HepG2 (cell line): Measurements from ENCODE around the gene RGS2. TPM values are rescaled to one million over a fixed set of nuclear protein-coding genes. Genes with fewer than 3 reads are reported as not detected.

ENCODE experiments used
- ATAC-seq: fragments of 200-7000 bp; cut with Tn5 transposase; 3 replicates; pipeline ENCODE4 v1.9.1; 2020; ENCODE audit warnings: mild to moderate bottlenecking, moderate library complexity
- BruUV-seq: library from RNA; stranded (reverse); fragments of 400-500 nt; replicated peaks from 2 replicates; lab custom pipeline; 2021; lab: Mats Ljungman, UMichigan
- CTCF ChIA-PET: fragments of 300-600 bp; formaldehyde crosslinking; extraction: SDS; loops from one replicate; lab custom pipeline; 2021; ENCODE audit warnings: low total read pairs, inconsistent platforms, low intra/inter-chr PET ratio; lab: Yijun Ruan, JAX
- POLR2A ChIA-PET: fragments of 350-600 bp; sonication (Branson Sonifier 250); formaldehyde crosslinking; loops from one replicate; lab custom pipeline; 2020; ENCODE audit warnings: antibody characterized with exemption, inconsistent platforms; lab: Yijun Ruan, JAX
- DNase-seq: peaks from one replicate; pipeline ENCODE4 v3.0.0-alpha.2; 2015; ENCODE audit warnings: low spot score
- FAIRE-seq: peaks from 3 replicates; lab custom pipeline; 2011; peaks lifted over from hg19 to GRCh38; lab: Jason Lieb, UNC
- H2AFZ ChIP-seq: one replicate; pipeline ENCODE4 v1.6.1; 2011; ENCODE audit warnings: low read length, inconsistent platforms
- H3K27ac ChIP-seq: fragments of 300-600 bp; 3 replicates; pipeline ENCODE4 v1.8.0; 2011; ENCODE audit warnings: mixed run types, mild to moderate bottlenecking, mixed read lengths, low read length, inconsistent platforms; ENCODE audit not compliant: insufficient read depth; ENCODE audit errors: extremely low read length
- H3K27me3 ChIP-seq, 2 experiments: fragments of 200-600 bp in 1 of 2; 2 replicates in 1 of 2; 3 replicates in 1 of 2; pipeline versions ENCODE4 v1.6.0 to v1.8.0; 2011; ENCODE audit warnings: low read length in 2 of 2, mild to moderate bottlenecking in 2 of 2, moderate library complexity in 2 of 2, inconsistent platforms in 1 of 2; ENCODE audit not compliant: insufficient read depth in 2 of 2, control insufficient read depth in 1 of 2
- H3K36me3 ChIP-seq, 2 experiments: fragments of 200-600 bp in 1 of 2; replicated peaks in 1 of 2; 2 replicates in 1 of 2; 3 replicates in 1 of 2; pipeline versions ENCODE4 v1.5.1 to v1.8.0; 2011; ENCODE audit warnings: low read length in 2 of 2, inconsistent platforms in 1 of 2; ENCODE audit not compliant: insufficient read depth in 2 of 2, control insufficient read depth in 1 of 2
- H3K4me1 ChIP-seq: 2 replicates; pipeline ENCODE4 v1.5.1; 2012; ENCODE audit warnings: low read length, inconsistent platforms; ENCODE audit not compliant: insufficient read depth
- H3K4me2 ChIP-seq: 2 replicates; pipeline ENCODE4 v1.6.0; 2011; ENCODE audit warnings: low read depth, low read length, inconsistent platforms
- H3K4me3 ChIP-seq, 3 experiments: fragments of 200-600 bp in 1 of 3; sonication (generic), shearing (Covaris generic) in 1 of 3; replicated peaks in 1 of 3; 2 replicates each; pipeline ENCODE4 v1.5.1; 2011 to 2016; ENCODE audit warnings: low read length in 3 of 3, inconsistent platforms in 2 of 3, low read depth in 2 of 3, mild to moderate bottlenecking in 2 of 3, control low read depth in 1 of 3, mixed read lengths in 1 of 3; ENCODE audit not compliant: insufficient read depth in 1 of 3
- H3K79me2 ChIP-seq: one replicate; pipeline ENCODE4 v1.6.1; 2011; ENCODE audit warnings: low read length, inconsistent platforms; ENCODE audit not compliant: insufficient read depth
- H3K9ac ChIP-seq: 2 replicates; pipeline ENCODE4 v1.6.0; 2011; ENCODE audit warnings: mild to moderate bottlenecking, low read depth, low read length, inconsistent platforms; ENCODE audit not compliant: insufficient read depth
- H3K9me3 ChIP-seq: 2 replicates; pipeline ENCODE4 v1.5.1; 2012; ENCODE audit warnings: mild to moderate bottlenecking, low read length
- H4K20me1 ChIP-seq: 2 replicates; pipeline ENCODE4 v1.6.0; 2011; ENCODE audit warnings: inconsistent platforms, mild to moderate bottlenecking, low read length, moderate library complexity; ENCODE audit not compliant: insufficient read depth
- ESRRA ChIP-seq: sonication (generic); formaldehyde crosslinking; IDR thresholded peaks from 2 replicates; pipeline ENCODE4 v1.5.1; 2020; ENCODE audit warnings: mild to moderate bottlenecking, low read depth, missing genetic modification reagents
- HNF1A ChIP-seq, 2 experiments: sonication (generic) in 1 of 2; formaldehyde crosslinking in 1 of 2; IDR thresholded peaks; 2 replicates each; pipeline versions ENCODE4 v1.4.0 to v1.6.1; 2016 to 2020; ENCODE audit warnings: borderline replicate concordance in 1 of 2, low read depth in 1 of 2, mild to moderate bottlenecking in 1 of 2, missing genetic modification reagents in 1 of 2
- TIGD3 ChIP-seq: sonication (generic); formaldehyde crosslinking; IDR thresholded peaks from 2 replicates; pipeline ENCODE4 v1.5.1; 2020; ENCODE audit warnings: mild to moderate bottlenecking, missing genetic modification reagents, borderline replicate concordance
- ZNF225 ChIP-seq: sonication (generic); formaldehyde crosslinking; IDR thresholded peaks from 2 replicates; pipeline ENCODE4 v1.4.0; 2020; ENCODE audit warnings: mild to moderate bottlenecking, missing genetic modification reagents
- ZNF251 ChIP-seq: sonication (generic); formaldehyde crosslinking; IDR thresholded peaks from 2 replicates; pipeline ENCODE4 v1.9.0; 2021; ENCODE audit warnings: mild to moderate bottlenecking, missing genetic modification reagents
- WGBS: methylation state at CpG from one replicate; pipeline ENCODE4 v1.1.6; 2017; ENCODE audit warnings: low lambda C conversion rate; 5-methylcytosine and 5-hydroxymethylcytosine counted together
- in situ Hi-C: cut with HindIII; loops from 2 replicates; pipeline ENCODE4 v1.10.0; 2017; ENCODE audit warnings: low pct_unique_long_range_greater_than_20kb; ENCODE audit not compliant: extremely low pct_ligation_motif_present
- intact Hi-C: fragments of 100-400 bp; cut with micrococcal nuclease; formaldehyde crosslinking; loops from one replicate; pipeline ENCODE4 v1.10.0; 2022; ENCODE audit not compliant: unreplicated experiment
- polyA plus RNA-seq, 8 experiments: library from polyadenylated mRNA; depleted of rRNA in 3 of 8; stranded (reverse) in 7 of 8; unstranded in 1 of 8; fragments of >200 nt; fragmentation: Illumina TruSeq in 4 of 8; extraction: Trizol in 4 of 8; gene quantifications; 2 replicates each; pipeline versions ENCODE4 v1.2.1 to v1.2.3, GENCODE V29; 2011 to 2016; ENCODE audit warnings: low read depth in 4 of 8, missing spikeins in 1 of 8, mixed read lengths in 1 of 8; ENCODE audit not compliant: insufficient read depth in 1 of 8
- total RNA-seq, 5 experiments: library from RNA; depleted of rRNA; stranded (reverse); fragments of >200 nt; fragmentation: Illumina TruSeq; extraction: Trizol; gene quantifications; 2 replicates each; pipeline ENCODE4 v1.2.3, GENCODE V29; 2016; ENCODE audit warnings: low read depth in 1 of 5

RGS2 gene
- total and polyA plus RNA-seq, 2 of the 13 experiments (the other 11 are each of a cell fraction or from before 2014, with no cell fraction given): 0.64 to 1.4 TPM

- TF ChIP-seq TIGD3 (CRISPR knock-in tag): no peak
- TF ChIP-seq, all 625 proteins: peak for 0
These were observed 45.6 kb upstream of the RGS2 start (continued) for GRCh38 chr1:192763243-192763642.

- peaks cover 19% of the 10 kb centered on the region for H3K4me1 ChIP-seq
- H3K9ac ChIP-seq: no peak overlapping the region
- DNase-seq (no peak), FAIRE-seq (no peak), ATAC-seq (no peak)
- in situ Hi-C loops: loop anchor here (25.0 kb wide), 1 partner anchor 276 kb away; no protein-coding TSS in a partner anchor
- H3K79me2 ChIP-seq: no peaks in the 10 kb centered on the region
- H3K4me2 ChIP-seq: no peak overlapping the region
- no peaks in the 10 kb centered on the region for H4K20me1 ChIP-seq
- no peak overlapping the region for H3K27ac ChIP-seq
- H3K4me3 ChIP-seq: no peak overlapping the region
- ChIA-PET POLR2A (no interaction called here), CTCF (no interaction called here)
- no TSS peak for BruUV-seq
- no peaks in the 10 kb centered on the region for H3K9me3 ChIP-seq
- H2AFZ ChIP-seq: no peak overlapping the region
- WGBS: 7% methylated on average over 1 of the region's 1 CpG
- intact Hi-C loops: no loop called here
- H3K36me3 ChIP-seq: no peaks in the 10 kb centered on the region
- H3K27me3 ChIP-seq: no peaks in the 10 kb centered on the region; a peak in 1 of 5 replicates
- TF ChIP-seq ESRRA (CRISPR knock-in tag): no peak
- no peak for TF ChIP-seq HNF1A (IDR thresholded peaks at IDR 0.05; ENCODE audit: low read depth)
- no peak for TF ChIP-seq HNF1A (CRISPR knock-in tag; IDR thresholded peaks at IDR 0.05; ENCODE audit: borderline replicate concordance)
- TF ChIP-seq ZNF225 (CRISPR knock-in tag): no peak
- no peak for TF ChIP-seq ZNF251 (CRISPR knock-in tag)
These were observed 45.1 kb upstream of the RGS2 start for GRCh38 chr1:192763756-192764155.
